Ishikawa (cell line): ENCODE results near the gene MTHFD1.
A peak's percentile ranks its signal among the peaks of the same experiment; 100 is the strongest.

Source experiments
- CEBPB ChIP-seq: IDR thresholded peaks from 2 replicates; pipeline ENCODE4 v1.6.1; 2012
- CREB1 ChIP-seq: IDR thresholded peaks from 2 replicates; pipeline ENCODE4 v1.6.1; 2012; ENCODE audit warnings: low read depth
- EGR1 ChIP-seq: IDR thresholded peaks from 2 replicates; pipeline ENCODE4 v1.6.1; 2012
- EP300 ChIP-seq: IDR thresholded peaks from 2 replicates; pipeline ENCODE4 v1.6.1; 2012; ENCODE audit warnings: borderline replicate concordance
- FOXM1 ChIP-seq: IDR thresholded peaks from 2 replicates; pipeline ENCODE4 v1.6.1; 2012; ENCODE audit warnings: low read depth, borderline replicate concordance
- MAX ChIP-seq: IDR thresholded peaks from 2 replicates; pipeline ENCODE4 v1.6.1; 2012
- NFIC ChIP-seq: IDR thresholded peaks from 2 replicates; pipeline ENCODE4 v1.6.1; 2012
- RAD21 ChIP-seq: IDR thresholded peaks from 2 replicates; pipeline ENCODE4 v1.6.1; 2012; ENCODE audit warnings: low read depth
- REST ChIP-seq: IDR thresholded peaks from 2 replicates; pipeline ENCODE4 v1.6.1; 2012; ENCODE audit warnings: low read depth, mild to moderate bottlenecking
- TAF1 ChIP-seq: IDR thresholded peaks from 2 replicates; pipeline ENCODE4 v1.6.1; 2012; ENCODE audit warnings: low read depth, mild to moderate bottlenecking
- TCF12 ChIP-seq: IDR thresholded peaks from 2 replicates; pipeline ENCODE4 v1.6.1; 2012; ENCODE audit warnings: low read depth
- TEAD4 ChIP-seq: IDR thresholded peaks from 2 replicates; pipeline ENCODE4 v1.6.1; 2012
- USF1 ChIP-seq: IDR thresholded peaks from 2 replicates; pipeline ENCODE4 v1.6.1; 2012
- YY1 ChIP-seq: IDR thresholded peaks from 2 replicates; pipeline ENCODE4 v1.6.1; 2012; ENCODE audit warnings: low read depth
- ZBTB7A ChIP-seq: IDR thresholded peaks from 2 replicates; pipeline ENCODE4 v1.6.1; 2012; ENCODE audit warnings: low read depth

Gene MTHFD1

GRCh38 chr14:64478634-64479250 is 90.6 kb downstream of the MTHFD1 start:
- no peak for TF ChIP-seq YY1
- TF ChIP-seq USF1: no peak
- peak; percentile 42; the same call in 1 of the 2 replicates for TF ChIP-seq RAD21

- TF ChIP-seq MAX (no peak), EGR1 (no peak), TAF1 (no peak), CEBPB (no peak), TEAD4 (no peak), NFIC (no peak), YY1 (no peak), REST (no peak), TCF12 (no peak), ZBTB7A (no peak), USF1 (no peak), FOXM1 (no peak), CREB1 (no peak), RAD21 (no peak), EP300 (no peak)
These were observed 100.5 kb downstream of the MTHFD1 start for GRCh38 chr14:64488590-64489099.

GRCh38 chr14:64491637-64492036 is 103.5 kb downstream of the MTHFD1 start:
- no peak for TF ChIP-seq EGR1
- no peak for TF ChIP-seq CEBPB
- TF ChIP-seq NFIC: no peak
- no peak for TF ChIP-seq REST
- no peak for TF ChIP-seq TCF12
- no peak for TF ChIP-seq TAF1
- no peak for TF ChIP-seq ZBTB7A
- no peak for TF ChIP-seq RAD21
- TF ChIP-seq TEAD4: no peak
- no peak for TF ChIP-seq MAX
- no peak for TF ChIP-seq YY1
- TF ChIP-seq FOXM1: no peak
- TF ChIP-seq EP300: no peak
- TF ChIP-seq USF1: no peak
- no peak for TF ChIP-seq CREB1

GRCh38 chr14:64493455-64493854 is 105.3 kb downstream of the MTHFD1 start:
- no peak for TF ChIP-seq NFIC
- TF ChIP-seq CREB1: no peak
- no peak for TF ChIP-seq EGR1
- no peak for TF ChIP-seq MAX
- TF ChIP-seq CEBPB: no peak
- no peak for TF ChIP-seq TAF1
- no peak for TF ChIP-seq RAD21
- no peak for TF ChIP-seq USF1

- no peak for TF ChIP-seq FOXM1
- TF ChIP-seq CREB1: no peak
- no peak for TF ChIP-seq REST
- TF ChIP-seq MAX: no peak
- no peak for TF ChIP-seq TEAD4
- no peak for TF ChIP-seq EGR1
These were observed 107.1 kb downstream of the MTHFD1 start for GRCh38 chr14:64495252-64495651.
